ENCODE data around the gene GLP1R.

- TF ChIP-seq CTCF (conservative IDR thresholded peaks at IDR 0.05 in 1 of 2, IDR thresholded peaks at IDR 0.05 in 1 of 2; ENCODE audit: low read depth in 1 of 2, low read length in 2 of 2) (no peak), EZH2 (IDR thresholded peaks at IDR 0.05; ENCODE audit: low read length, missing control alignments) (no peak)
Measured at GRCh38 chr6:39037082-39037508, 11.5 kb upstream of the GLP1R start.

Measured in fibroblast of lung (primary cell).